ENCODE data around the gene B4GALNT4. TPM values are rescaled to one million over a fixed set of nuclear protein-coding genes. Genes with fewer than 3 reads are reported as not detected.
"Not testable (repeated sequence)": the region's sequence is repeated elsewhere in the genome, so short reads cannot be mapped to it uniquely, and the experiment has no call there.

The B4GALNT4 gene
- total RNA-seq, 2 donors from 2014 or later = 0.52 to 1.8 TPM

DNA sequence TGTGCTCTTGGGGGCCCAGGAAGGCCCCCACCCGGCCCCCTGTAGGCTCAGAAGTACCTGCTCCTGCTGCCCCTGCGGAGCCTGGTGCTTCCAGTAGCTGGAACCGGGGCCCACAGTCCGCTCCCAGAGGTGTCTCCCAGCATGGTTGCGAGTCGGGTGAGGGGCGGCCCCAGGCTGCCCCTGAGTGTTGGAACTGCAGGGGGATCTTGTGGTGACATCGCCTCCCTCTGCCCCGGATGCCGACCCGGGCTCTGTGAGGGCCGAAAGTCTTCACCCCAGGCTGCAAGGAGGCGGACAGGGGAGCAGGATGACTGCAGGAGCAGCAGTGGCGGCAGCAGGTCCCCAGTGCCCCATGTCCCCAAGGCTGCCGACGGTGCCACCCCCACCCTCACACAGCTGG is 15.2 kb downstream of the B4GALNT4 start:
- intact Hi-C loops (cut with DNase I) = loop anchor here in 1 of 2 donors (10.0 kb wide), 1 partner anchor 120 kb away; no protein-coding TSS in a partner anchor
- DNase-seq (ENCODE audit: low spot score) = no peak

GRCh38 chr11:385594-386351 is 16.5 kb downstream of the B4GALNT4 start:
- intact Hi-C loops (cut with DNase I) = loop anchor here in 1 of 2 donors (10.0 kb wide), 1 partner anchor 121 kb away; no protein-coding TSS in a partner anchor
- DNase-seq (ENCODE audit: low spot score) = no peak

DNA sequence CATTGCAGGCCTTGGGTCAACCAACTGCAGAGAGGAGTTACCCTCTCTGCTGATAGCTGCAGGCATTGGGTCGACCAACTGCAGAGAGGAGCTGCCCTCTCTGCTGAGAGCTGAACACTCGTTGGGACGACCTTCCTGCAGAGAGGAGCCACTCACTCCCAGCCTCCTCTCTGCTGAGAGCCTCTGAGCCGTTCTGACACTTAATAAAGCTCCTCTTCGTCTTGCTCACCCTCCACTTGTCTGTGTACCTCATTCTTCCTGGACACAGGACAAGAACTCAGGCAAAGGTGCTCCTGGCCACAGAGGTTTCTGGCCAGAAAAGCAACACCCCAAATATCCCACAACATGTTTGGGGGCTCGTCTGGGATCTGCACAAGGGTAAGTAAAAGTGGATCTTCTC is 17.2 kb downstream of the B4GALNT4 start:
- no peak for DNase-seq (ENCODE audit: low spot score)

GRCh38 chr11:387193-387793 is 18.0 kb downstream of the B4GALNT4 start:
- intact Hi-C loops (cut with DNase I) = loop anchor here in 1 of 2 donors (10.0 kb wide), 1 partner anchor 122 kb away; no protein-coding TSS in a partner anchor
- no peak for DNase-seq (ENCODE audit: low spot score)

More for the DNA sequence above, 17.2 kb downstream of the B4GALNT4 start:
- intact Hi-C loops (cut with DNase I) = loop anchor here in 1 of 2 donors (10.0 kb wide), 1 partner anchor 122 kb away; no protein-coding TSS in a partner anchor

DNA sequence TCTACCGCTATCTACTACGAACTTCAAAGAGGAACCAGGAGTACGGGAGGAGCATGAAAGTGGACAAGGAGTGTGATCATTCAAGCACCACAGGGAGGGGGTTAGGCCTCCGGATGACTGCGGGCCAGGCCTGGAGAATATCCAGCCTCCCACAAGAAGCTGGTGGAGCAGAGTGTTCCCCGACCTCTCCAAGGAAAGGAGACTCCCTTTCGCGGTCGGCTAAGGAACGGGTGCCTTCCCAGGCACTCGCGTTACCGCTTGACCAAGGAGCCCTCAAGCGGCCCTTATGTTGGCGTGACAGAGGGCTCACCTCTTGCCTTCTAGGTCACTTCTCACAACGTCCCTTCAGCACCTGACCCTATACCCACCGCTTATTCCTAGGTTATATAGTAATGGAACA is 20.1 kb downstream of the B4GALNT4 start:
- not testable (repeated sequence) for DNase-seq (ENCODE audit: low spot score)

GRCh38 chr11:390175-390574 is 20.9 kb downstream of the B4GALNT4 start:
- intact Hi-C loops (cut with DNase I) = no loop called here
- DNase-seq (ENCODE audit: low spot score) = no peak

More for the DNA sequence above, 20.1 kb downstream of the B4GALNT4 start:
- intact Hi-C loops (cut with DNase I) = loop anchor here in 1 of 2 donors (10.0 kb wide), 1 partner anchor 125 kb away; no protein-coding TSS in a partner anchor

- intact Hi-C loops (cut with DNase I) = no loop called here
These were observed 22.1 kb downstream of the B4GALNT4 start for GRCh38 chr11:391117-392017.

GRCh38 chr11:392102-392777 is 22.9 kb downstream of the B4GALNT4 start:
- DNase-seq (ENCODE audit: low spot score) = no peak
- intact Hi-C loops (cut with DNase I) = no loop called here

More at GRCh38 chr11:391117-392017, 22.1 kb downstream of the B4GALNT4 start:
- DNase-seq (ENCODE audit: low spot score) = no peak

DNA sequence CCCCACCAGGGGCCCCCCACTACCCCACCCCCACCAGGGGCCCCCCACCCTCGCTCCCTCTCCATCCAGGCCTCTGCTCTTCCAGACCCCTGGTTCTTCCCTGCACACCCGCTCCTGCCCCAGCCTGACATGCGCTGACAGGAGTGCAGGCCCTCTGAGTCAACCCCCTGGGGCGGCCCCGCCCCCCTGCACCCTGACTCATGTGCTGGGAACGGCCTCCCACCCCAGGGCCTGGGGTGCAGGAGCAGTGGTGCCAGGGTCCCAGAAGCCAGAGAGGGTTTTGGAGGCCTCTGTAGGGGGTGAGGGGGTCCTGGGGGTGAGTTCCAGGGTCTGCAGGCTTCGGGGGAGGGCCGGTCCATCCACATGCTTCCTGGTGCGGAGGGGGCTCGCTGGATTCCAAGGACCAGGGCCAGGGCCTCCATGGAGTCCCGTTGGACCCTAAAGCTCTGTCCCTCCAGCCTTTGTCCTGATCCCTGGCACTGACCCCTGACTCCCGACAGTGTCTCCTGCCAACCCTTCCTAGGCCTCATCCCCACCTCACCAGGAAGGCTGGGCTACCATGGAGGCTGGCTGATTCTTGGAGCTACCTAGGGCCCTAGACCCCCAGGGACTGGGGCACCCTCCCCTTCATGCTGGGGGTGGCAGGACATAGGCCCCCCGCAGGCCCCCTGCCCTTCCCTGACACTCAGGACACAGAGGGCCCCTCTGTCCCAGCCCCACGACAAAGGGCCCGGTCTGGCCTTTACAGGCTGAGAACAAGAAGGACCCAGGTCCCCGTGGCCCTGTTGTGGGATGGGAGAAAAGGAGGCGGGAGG is 24.1 kb downstream of the B4GALNT4 start:
- no peak for DNase-seq (ENCODE audit: low spot score)
- intact Hi-C loops (cut with DNase I) = no loop called here

DNA sequence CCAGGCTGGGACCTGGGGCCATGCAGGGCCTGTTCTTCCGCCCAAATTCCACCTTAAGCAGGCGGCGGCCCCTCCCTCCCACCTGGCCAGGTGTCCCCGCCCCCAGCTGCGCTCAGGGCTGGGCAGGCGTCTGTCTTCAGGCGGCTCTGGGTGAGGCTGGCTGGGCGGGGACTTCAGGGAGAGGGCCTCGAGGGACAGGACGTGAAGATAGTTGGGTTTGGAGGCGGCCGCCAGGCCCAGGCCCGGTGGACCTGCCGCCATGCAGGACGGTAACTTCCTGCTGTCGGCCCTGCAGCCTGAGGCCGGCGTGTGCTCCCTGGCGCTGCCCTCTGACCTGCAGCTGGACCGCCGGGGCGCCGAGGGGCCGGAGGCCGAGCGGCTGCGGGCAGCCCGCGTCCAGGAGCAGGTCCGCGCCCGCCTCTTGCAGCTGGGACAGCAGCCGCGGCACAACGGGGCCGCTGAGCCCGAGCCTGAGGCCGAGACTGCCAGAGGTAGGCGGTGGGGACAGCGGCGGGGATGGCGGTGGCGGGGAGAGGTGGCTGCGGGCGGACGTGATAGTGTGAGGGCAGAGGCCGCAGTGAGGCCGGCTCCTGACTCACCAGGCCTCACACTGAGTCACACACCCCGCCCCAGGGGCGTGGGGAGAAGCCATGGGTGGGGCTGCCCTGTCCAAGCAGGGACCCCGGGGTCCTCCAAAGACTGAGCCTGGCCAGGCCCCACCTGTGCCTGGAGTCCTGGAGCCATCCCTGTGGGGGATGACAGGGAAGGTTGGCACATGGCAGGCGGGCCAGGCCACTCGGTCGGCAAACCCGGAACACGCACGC is 24.9 kb downstream of the B4GALNT4 start, which contains the start of gene PKP3:
TSS of gene PKP3 (plus strand) at position 176 of the 824 bp plus-strand sequence. CDS start at position 260, 84 bp downstream.
- DNase-seq (ENCODE audit: low spot score) = no peak
- intact Hi-C loops (cut with DNase I) = no loop called here

- intact Hi-C loops (cut with DNase I) = no loop called here
- no peak for DNase-seq (ENCODE audit: low spot score)
These were observed 25.8 kb downstream of the B4GALNT4 start for GRCh38 chr11:394858-395655.

- no peak for DNase-seq (ENCODE audit: low spot score)
- intact Hi-C loops (cut with DNase I) = no loop called here
These were observed 26.6 kb downstream of the B4GALNT4 start for GRCh38 chr11:395866-396265.

- intact Hi-C loops (cut with DNase I) = no loop called here
- no peak for DNase-seq (ENCODE audit: low spot score)
These were observed 27.2 kb downstream of the B4GALNT4 start for GRCh38 chr11:396511-396947.

DNA sequence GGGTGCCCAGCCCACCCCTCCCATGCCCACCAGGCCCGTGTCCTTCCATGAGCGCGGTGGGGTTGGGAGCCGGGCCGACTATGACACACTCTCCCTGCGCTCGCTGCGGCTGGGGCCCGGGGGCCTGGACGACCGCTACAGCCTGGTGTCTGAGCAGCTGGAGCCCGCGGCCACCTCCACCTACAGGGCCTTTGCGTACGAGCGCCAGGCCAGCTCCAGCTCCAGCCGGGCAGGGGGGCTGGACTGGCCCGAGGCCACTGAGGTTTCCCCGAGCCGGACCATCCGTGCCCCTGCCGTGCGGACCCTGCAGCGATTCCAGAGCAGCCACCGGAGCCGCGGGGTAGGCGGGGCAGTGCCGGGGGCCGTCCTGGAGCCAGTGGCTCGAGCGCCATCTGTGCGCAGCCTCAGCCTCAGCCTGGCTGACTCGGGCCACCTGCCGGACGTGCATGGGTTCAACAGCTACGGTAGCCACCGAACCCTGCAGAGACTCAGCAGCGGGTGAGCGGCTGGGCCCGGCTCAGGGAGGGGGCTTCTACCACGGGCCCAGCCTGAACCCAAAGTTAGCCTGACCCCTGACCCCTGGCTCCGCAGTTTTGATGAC is 27.7 kb downstream of the B4GALNT4 start:
- intact Hi-C loops (cut with DNase I) = no loop called here
- peak; percentile 93 for DNase-seq (ENCODE audit: low spot score)

DNA sequence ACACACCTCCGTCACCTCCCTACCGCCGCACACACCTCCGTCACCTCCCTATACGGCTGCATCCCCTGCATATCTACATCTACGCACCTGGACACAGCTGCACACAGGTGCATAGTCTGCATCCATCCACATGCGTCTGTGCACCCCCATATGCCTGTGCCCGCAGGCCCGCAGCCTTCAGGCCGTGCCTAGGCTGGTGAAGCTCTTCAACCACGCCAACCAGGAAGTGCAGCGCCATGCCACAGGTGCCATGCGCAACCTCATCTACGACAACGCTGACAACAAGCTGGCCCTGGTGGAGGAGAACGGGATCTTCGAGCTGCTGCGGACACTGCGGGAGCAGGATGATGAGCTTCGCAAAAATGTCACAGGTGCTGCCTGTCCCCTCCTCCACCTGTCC is 29.5 kb downstream of the B4GALNT4 start:
- intact Hi-C loops (cut with DNase I) = no loop called here
- no peak for DNase-seq (ENCODE audit: low spot score)

GRCh38 chr11:399731-400211 is 30.5 kb downstream of the B4GALNT4 start:
- intact Hi-C loops (cut with DNase I) = no loop called here
- DNase-seq (ENCODE audit: low spot score) = no peak
